ENCODE results near the gene ACER1.
"Not testable (repeated sequence)": the region's sequence is repeated elsewhere in the genome, so short reads cannot be mapped to it uniquely, and the experiment has no call there.

Gene ACER1

DNA sequence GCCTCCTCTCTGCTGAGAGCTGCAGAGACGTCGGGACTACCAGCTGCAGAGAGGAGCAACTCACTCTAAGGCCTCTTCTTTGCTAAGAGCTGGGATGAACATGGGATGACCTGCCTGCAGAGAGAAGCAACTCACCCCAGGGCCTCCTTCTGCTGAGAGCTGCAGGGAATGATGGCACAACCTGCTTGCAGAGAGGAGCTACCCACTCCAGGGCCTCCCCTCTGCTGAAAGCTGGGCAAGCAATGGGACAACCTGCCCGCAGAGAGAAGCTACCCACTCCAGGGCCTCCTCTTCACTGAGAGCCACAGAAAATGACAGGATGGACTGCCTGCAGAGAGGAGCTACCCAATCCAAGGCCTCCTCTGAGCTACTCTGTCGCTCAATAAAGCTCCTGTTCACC is 46.7 kb downstream of the ACER1 start:
- no peak for DNase-seq

DNA sequence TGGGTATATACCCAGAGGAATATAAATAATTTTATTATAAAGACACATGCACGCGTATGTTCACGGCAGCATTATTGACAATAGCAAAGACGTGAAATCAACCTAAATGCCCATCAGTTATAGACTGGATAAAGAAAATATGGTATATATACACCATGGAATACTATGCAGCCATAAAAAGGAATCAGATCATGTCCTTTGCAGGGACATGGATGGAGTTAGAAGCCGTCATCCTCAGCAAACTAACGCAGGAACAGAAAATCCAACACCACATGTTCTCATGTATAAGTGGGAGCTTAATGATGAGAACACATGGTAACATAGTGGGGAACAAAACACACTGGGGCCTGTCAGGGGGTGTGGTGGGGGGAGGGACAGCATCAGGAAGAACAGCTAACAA is 51.0 kb downstream of the ACER1 start:
- not testable (repeated sequence) for DNase-seq

GRCh38 chr19:6279931-6280591 is 53.4 kb downstream of the ACER1 start, which contains the start of gene MLLT1:
Gene MLLT1, minus strand, starts transcription at chr19:6279975. Its CDS starts 191 bp downstream, at chr19:6279784.
- DNase-seq, result peak; percentile 79 to 92

GRCh38 chr19:6279620-6279930 is 53.8 kb downstream of the ACER1 start:
- no peak for DNase-seq

DNA sequence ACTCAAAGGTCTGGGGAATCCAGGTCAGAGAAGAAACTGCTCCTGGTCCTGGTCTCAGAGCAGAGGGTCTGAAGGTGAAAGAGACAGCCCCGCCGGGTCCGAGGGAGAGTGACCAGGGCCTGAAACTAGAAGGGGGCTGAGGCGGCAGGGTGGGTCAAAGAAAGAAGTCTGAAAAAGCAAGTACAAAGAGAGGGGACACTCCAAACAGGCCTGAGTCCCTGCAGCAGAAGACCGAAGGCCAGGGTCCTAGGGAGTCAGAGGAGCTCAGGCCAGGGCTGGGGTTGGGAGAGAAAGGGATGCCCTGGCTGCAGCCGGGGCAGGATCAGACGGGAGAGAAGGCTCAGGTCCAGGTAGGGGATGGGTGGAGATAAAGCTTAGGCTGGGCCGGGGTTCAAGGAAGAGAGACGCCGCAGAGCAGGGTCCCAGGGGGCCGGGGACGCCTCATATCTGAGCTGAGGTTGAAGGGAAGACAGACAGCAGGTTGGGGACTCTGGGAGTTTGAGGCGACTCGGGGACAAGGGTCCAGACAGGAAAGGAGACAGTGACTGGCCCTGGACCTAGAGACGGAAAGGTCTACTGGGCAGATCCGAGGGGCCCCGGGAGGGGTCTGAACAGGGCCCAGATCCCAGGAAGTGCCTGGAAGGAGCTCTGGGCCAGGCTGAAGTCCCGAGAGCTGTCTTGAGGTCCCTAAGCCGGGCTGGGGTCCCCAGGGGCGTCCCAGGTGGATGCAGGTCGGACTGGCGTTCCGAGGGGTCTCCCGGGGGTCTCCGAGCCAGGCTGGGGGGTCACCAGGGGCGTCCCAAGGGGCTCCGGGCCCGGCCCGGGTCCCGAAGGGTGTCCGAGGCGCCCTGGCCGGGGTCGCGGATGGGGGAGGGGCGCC is 54.4 kb downstream of the ACER1 start:
- no peak for DNase-seq

- no peak for DNase-seq
These were observed 55.4 kb downstream of the ACER1 start for GRCh38 chr19:6278051-6278450.

GRCh38 chr19:6276447-6276846 is 57.0 kb downstream of the ACER1 start:
- no peak for DNase-seq

DNA sequence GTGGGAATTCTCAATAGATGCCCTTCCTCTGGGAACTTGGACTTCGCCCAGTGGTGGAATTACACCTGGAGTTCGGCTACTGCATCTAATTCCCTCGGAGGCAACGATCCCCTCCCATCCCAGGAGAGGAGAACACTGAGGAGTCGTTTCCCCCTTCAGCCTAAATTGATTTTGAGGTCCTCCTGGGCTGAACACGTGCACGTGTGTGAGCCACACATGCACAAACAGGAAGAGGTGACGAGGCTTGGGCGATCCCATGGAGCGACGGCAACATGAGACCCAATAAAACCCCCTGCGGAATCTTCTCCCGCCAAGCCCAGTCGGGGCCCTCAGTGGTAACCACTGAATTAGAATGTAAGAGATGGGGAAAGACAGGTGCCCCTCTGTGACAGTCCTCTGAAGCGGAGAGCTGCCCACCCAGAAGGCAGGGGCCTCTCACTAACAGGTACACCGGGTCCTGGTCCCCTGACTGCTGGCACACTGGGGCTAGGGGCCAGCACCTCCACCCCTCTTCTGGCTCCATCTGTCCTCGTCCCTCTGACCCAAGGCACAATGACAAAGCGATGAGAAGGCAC is 58.2 kb downstream of the ACER1 start:
- no peak for DNase-seq

- DNase-seq, result peak in 1 of 2 experiments; percentile 69
These were observed 58.7 kb downstream of the ACER1 start for GRCh38 chr19:6274756-6275155.

- DNase-seq, result no peak
These were observed 59.5 kb downstream of the ACER1 start for GRCh38 chr19:6273701-6274601.

GRCh38 chr19:6272913-6273600 is 60.4 kb downstream of the ACER1 start:
- DNase-seq, result no peak

GRCh38 chr19:6272411-6272791 is 61.0 kb downstream of the ACER1 start:
- no peak for DNase-seq

GRCh38 chr19:6271721-6272410 is 61.5 kb downstream of the ACER1 start:
- peak in 1 of 2 experiments; percentile 58 for DNase-seq

- peak in 1 of 2 experiments; percentile 41 for DNase-seq
These were observed 62.2 kb downstream of the ACER1 start for GRCh38 chr19:6271251-6271650.

DNA sequence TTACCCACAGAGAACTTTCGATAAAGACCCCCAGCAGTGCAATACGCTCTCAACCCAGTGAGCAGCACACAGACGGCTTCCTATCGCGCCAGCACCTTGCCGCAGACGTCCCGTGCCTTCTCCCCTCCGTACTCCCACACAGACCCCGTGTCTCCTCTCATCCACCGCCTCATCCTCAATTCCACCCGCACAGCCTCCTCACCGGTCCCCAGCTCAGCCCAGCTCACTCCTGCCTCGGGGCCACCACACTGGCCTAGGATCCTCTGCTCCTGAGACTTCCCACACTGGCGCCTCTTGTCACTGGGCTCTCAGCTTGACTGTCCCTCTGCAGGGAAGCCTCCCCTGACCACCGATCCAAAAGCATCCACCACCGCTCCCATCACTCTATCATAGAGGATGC is 62.6 kb downstream of the ACER1 start:
- DNase-seq, result no peak

DNA sequence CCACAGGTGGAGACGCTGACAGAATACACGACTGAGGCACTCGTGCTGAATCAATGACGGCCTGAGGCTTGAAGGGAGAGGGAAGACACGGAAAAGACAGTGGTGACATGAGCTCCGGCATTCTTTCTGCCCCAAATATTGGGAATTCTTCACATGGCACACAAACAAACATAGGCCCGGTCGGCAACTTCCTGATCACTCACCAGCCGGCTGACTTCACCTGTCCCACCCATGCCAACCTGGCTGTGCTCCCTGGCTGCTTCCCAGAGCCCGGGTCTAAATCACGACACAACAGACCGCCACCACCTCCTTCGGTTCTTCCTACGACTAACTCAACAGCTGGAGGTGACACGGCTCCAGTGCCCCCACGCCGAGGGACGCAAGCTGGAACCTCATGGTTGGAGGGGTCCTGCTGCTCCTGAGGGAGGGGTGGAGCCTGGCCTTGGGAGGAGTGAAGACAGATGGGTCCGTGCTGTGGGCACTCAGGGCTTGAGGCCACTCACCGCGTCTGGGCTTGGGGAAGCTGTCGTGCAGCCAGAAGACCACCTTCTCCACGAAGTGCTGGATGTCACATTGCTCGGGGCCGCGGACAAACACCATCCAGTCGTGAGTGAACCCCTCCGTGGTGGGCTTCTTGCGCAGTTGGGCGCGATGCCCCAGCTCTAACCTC is 63.2 kb downstream of the ACER1 start:
- DNase-seq, result peak in 1 of 2 experiments; percentile 16

- no peak for DNase-seq
These were observed 64.1 kb downstream of the ACER1 start for GRCh38 chr19:6269101-6269886.

- no peak for DNase-seq
These were observed 65.0 kb downstream of the ACER1 start for GRCh38 chr19:6268382-6268771.

- no peak for DNase-seq
These were observed 65.6 kb downstream of the ACER1 start for GRCh38 chr19:6267552-6268381.
